Stimulated activated CD4-positive, alpha-beta T cell treated with anti-CD3 and anti-CD28 coated beads, Interleukin-12 subunit alpha, Interleukin-12 subunit beta, amount 100 ng/mL, for 4 hours (primary cell): ENCODE results near the gene PITPNB.

Experiments
- DNase-seq: peaks from one replicate; pipeline ENCODE4 v3.0.0-alpha.2; 2020

PITPNB gene

GRCh38 chr22:27853424-27853823 lies 65.6 kb downstream of the PITPNB start:
- no peak for DNase-seq

DNA sequence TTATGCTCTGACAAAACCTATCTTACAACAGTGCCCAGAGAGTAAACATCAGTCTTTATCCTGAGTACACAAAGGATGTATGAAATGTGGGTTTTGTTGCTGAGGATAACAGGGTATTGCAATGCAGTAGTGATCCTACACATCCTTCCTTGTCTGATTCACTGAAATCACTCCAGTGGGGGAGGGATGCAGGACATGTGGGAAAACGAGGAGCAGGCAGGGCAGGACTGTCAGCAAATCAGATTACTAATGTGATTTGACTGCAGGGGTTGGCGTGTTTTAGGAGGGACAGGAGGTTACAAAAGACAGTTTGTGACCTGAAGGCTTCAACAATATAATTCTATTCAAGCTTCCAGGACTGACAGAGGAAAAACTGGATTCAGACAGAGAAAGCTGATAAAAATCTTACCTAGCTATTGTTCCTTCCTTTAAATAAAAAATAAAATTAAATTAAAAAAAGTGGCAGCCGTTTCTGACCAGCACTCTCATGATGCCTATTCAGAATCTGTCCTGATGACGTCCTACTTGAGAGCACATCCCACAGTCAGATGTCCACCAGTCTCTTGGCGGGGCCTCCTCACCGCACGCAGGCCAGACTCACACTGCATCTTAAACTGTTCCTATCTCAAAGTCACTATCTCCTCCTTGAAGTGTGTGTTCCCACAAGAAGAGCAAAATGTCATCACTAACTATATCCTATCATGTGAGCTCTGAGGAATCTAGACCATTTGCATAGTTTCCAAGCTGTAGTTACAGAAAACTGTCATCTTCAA lies 66.9 kb downstream of the PITPNB start:
- DNase-seq, result no peak

- no peak for DNase-seq
Measured at GRCh38 chr22:27850000-27850521, 69.0 kb downstream of the PITPNB start.

GRCh38 chr22:27848005-27848404 lies 71.1 kb downstream of the PITPNB start:
- DNase-seq, result no peak

- no peak for DNase-seq
Measured at GRCh38 chr22:27846910-27847309, 72.1 kb downstream of the PITPNB start.

- DNase-seq, result no peak
Measured at GRCh38 chr22:27846248-27846757, 72.8 kb downstream of the PITPNB start.

- DNase-seq, result no peak
Measured at GRCh38 chr22:27845644-27846043, 73.4 kb downstream of the PITPNB start.

- DNase-seq, result no peak
Measured at GRCh38 chr22:27844656-27845591, 74.1 kb downstream of the PITPNB start.

GRCh38 chr22:27844256-27844655 lies 74.8 kb downstream of the PITPNB start:
- DNase-seq, result no peak

GRCh38 chr22:27843441-27843840 lies 75.6 kb downstream of the PITPNB start:
- DNase-seq, result no peak

- DNase-seq, result no peak
Measured at GRCh38 chr22:27842669-27843431, 76.2 kb downstream of the PITPNB start.

DNA sequence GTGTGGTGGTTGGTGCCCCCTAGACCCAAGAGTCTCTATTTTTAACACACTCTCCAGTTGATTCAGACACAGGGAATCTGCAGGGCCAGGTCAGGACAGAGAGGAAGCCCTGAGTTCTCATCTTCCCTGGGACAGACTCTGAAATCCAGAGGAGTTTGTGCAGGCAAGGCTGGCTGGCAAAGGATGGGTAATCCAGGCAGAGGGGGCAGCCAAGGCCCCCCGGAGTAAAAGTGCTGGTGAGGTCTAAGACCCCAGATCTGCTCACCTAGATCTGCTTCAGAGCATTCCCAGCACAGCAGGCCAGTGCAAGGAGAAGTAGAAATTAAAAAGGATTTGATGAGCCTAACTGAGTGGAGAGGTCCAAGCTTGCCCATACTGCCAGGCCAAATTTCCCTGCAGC lies 76.9 kb downstream of the PITPNB start:
- no peak for DNase-seq

DNA sequence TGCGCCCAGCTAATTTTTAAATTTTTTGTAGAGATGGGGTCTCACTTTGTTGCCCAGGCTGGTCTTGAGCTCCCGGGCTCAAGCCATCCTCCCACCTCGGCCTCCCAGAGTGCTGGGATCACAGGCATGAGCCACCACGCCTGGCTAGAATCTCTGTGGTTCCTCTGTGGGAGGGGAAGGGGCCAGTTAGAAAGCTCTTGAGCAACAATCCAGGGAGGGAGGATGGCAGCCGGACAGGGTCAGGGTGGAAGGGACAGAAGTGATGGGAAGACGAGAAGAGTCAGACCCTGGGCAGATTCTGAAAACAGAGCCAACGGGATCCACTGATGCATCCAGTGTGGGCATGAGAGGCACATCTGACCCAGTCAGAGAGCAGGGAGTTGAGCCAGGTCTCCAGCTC lies 78.6 kb downstream of the PITPNB start:
- no peak for DNase-seq

DNA sequence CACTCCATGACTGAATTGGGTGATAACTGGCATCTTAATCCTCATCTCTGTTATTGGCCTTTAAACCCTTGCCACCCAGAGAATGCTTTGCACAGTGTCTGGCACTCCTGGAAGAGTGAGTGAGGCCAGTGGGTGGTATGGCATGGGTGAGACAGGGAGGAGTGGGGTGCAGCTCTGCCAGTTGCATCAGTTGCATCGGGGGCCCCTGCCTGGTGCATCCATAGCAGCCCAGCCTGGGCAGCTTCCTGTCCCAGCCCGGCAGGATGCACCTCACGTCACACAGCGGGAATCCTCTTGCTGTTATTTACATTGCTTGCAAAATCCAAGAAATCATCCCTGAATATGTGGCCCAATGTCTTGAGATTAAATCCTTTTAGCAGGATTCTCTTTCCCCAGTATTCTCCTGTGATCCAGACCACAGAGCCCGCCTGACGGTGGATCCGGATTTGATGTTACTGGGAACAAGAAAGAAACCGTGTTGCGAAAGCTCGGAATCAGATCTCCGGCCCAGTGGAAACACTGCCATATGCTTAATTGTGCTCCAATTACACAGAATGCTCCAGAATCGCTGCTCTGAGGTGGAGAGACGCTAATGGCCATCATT lies 79.9 kb downstream of the PITPNB start:
- DNase-seq, result no peak

GRCh38 chr22:27836181-27836580 lies 82.9 kb downstream of the PITPNB start:
- DNase-seq, result no peak

DNA sequence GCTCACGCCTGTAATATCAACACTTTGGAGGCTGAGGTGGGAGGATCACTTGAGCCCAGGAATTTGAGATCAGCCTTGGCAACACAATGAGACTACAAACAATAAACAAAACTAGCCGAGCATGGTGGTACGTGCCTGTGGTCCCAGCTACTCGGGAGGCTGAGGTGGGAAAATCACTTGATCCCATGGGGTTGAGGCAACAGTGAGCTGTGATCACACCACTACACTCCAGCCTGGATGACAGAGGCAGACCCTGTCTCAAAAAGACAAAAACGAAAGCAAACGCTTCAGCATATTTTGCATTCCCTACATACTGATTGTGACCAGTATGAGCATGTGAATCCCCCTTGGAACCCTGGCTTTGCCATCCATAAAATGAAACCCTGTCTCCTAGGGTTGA lies 83.6 kb downstream of the PITPNB start:
- DNase-seq, result no peak

DNA sequence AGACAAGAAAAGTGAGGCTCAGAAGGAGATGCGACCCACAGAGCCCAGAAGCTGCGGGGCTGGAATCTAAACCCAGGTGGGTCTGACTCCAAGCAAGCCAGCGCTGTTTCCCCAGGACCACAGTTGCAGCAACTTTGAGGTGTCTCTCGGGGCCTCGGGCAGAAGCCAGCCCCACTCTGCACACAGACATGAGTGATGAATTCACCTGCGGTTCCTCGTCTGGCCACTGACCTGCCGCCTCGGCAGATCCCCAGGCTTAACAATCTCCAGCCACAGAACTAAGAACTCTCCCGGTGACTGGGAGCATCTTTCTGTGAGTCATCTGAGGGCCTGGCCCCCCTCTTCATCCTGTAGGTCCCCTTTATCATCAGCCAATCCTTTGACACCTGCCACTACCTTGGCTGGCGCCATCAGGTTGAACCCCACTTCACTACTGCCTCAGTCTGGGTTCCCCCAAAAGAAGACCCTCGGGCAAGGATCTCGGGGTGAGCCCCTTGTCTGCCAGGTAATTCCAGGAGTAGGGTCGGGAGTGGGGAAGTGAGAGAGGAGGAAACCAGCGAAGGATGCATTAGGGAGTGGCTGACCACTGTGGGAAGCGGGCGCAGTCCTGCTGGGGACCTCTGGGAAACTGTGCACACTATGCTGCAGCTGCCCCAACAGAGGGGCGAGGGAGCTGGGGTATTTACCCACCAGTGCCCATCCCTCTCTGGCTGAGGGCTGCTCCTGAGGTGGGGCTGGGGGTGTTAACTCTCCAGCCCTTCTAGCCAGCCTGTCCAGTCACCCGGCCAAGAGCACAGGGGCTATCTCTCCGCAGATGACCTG lies 84.5 kb downstream of the PITPNB start:
- no peak for DNase-seq

DNA sequence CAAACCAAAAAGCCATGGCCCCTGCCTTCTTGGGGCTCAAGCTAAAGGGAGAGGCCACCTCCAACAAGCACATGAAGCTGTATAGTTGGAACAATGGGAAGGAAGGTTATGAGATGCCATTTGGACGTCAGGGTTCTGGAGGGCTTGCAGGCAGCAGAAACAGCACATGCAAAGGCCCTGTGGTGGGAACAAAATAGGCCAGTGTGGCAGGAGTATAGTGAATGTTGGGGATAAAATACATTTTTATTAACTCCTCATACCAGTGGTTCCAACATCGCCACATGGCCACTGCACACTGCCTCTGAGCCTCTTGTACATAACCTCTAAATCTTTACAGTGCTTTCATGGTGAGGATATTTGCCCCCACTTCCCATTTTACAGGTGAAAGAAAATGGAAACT lies 85.3 kb downstream of the PITPNB start:
- DNase-seq, result no peak

GRCh38 chr22:27832606-27833005 lies 86.5 kb downstream of the PITPNB start:
- DNase-seq, result no peak

DNA sequence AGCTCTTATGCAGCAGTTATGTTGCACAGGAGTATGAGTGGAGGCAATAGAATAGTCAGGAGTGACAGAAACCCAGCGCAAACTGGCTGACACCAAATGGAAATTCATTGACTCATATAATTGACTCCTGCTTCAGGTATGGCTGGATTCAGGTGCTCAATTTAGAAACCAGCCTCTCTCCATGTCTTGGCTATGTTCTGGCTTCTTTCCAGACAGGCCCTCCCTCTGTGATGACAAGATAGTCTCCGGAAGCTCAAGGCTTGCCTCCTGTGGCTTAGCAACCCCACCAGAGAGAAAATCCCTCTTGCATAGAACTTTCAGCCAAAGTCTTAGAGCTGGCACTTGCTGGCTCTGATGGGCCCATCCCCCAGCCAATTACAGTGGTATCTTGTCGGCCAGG lies 89.4 kb downstream of the PITPNB start:
- DNase-seq, result no peak
